Measurements from ENCODE around the gene CENPC. TPM values are rescaled to one million over a fixed set of nuclear protein-coding genes. Genes with fewer than 3 reads are reported as not detected.

CENPC gene
- total RNA-seq, 4 donors from 2014 or later, result 28.7 to 38.8 (median 34.8) TPM

- no peak for TF ChIP-seq CTCF (IDR thresholded peaks at IDR 0.05; ENCODE audit: low read depth)
Observed at GRCh38 chr4:67566335-67566734, 21.0 kb upstream of the CENPC start.

GRCh38 chr4:67565284-67565683 lies 20.0 kb upstream of the CENPC start:
- TF ChIP-seq CTCF (IDR thresholded peaks at IDR 0.05; ENCODE audit: low read depth), result no peak

DNA sequence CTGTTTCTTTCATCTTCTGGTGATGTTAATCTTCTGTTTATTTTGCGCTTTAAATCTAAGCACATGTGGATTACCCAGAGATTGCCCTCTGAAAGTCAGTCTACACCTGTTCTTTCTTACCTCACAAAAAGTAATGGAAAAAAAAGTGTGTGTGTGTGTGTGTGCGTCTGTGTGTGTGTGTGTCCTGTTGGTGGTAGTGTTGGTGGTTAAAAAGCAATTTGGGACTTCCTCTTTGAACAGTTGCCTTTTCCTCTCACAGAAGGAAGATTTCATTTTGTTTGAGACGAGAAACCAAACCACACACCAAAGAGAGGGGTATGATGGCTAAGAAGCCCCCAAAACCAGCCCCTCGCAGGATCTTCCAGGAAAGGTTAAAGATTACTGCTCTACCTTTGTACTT lies 13.2 kb upstream of the CENPC start, which contains the start of gene STAP1:
TSS of gene STAP1 (plus strand) at position 235 of the 400 bp plus-strand sequence. CDS start at position 318, 83 bp downstream.
- TF ChIP-seq CTCF (IDR thresholded peaks at IDR 0.05; ENCODE audit: low read depth), result no peak

GRCh38 chr4:67556436-67556835 lies 11.1 kb upstream of the CENPC start:
- TF ChIP-seq CTCF (IDR thresholded peaks at IDR 0.05; ENCODE audit: low read depth), result no peak

- no peak for TF ChIP-seq CTCF (IDR thresholded peaks at IDR 0.05; ENCODE audit: low read depth)
Observed at GRCh38 chr4:67555447-67555846, 10.1 kb upstream of the CENPC start.

DNA sequence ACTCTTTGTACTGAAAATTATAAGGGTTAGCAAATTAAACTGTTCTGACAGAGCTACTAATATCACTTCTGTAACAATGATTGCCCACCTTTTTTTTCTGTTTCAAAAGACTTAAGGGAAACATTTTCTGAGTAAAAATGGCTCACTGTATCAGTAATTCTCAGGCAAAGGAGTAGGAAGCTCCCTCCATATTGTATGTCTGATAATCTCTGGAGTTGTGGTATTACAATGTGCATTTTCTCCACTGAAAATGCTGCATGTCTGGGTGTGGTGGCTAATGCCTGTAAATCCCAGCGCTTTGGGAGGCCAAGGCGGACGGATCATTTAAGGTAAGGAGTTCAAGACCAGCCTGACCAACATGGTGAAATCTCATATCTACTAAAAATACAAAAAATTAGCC lies 8.8 kb upstream of the CENPC start:
- no peak for TF ChIP-seq CTCF (IDR thresholded peaks at IDR 0.05; ENCODE audit: low read depth)

DNA sequence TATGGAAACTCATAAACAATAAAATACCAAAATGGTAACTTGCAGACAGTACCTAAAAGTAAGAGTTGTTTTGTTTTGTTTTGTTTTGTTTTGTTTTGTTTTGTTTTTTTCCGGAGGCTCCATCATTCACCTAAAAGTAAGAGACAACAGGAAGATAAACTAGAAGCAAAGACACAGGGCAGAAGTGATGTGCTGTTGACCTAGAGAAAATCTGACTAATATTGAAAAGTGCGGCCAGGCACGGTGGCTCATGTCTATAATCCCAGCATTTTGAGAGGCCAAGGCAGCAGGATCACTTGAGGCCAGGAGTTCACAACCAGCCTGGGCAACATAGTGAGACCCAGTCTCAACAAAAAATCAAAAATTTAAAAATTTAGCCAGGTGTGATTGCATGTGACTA lies 5.6 kb upstream of the CENPC start:
- no peak for TF ChIP-seq CTCF (IDR thresholded peaks at IDR 0.05; ENCODE audit: low read depth)
